Measurements from ENCODE around the gene TMEM138.

The TMEM138 gene

DNA sequence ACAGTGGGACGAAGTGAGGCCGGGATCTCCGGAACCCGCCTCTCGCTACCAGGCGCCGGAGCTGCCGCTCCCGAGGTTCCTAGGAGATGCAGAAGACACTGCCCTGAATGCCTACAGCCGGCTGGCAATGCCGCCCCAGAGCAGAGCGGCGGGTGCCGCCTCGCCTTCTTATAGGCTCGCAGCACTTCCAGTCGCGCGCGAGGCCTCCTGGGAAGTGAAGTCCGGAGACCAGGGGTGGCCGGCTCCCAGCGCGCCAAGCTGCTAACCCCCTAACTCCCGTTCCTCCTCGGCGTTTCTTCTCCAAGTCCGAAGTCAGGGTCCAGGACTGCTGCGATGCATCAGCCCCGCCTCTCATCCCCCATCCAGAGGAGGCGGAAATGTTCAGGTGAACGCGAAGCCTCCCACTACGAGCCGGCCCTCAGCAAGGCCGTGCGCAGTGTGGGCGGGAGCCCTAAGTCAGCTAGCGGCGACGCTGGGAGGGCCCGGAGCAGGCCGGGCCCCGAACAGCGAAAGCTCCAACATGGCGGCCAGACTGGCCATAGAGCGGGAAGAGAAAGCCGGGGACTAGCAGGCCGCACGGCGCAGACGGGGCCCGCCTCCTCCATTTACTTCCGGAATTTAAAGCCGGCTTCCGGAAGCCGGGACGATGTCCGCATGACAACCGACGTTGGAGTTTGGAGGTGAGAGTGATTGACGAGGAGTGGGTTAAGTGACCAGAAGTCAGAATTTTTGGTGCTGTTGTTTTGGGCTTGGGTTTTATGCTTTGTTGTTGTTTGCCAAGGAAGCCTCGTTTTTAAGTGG, at the start of gene TMEM138, which contains the start of gene CYB561A3:
Gene TMEM138 (plus strand): TSS at position 634 of the 801 bp plus-strand sequence. CDS start 2,017 bp downstream, outside the sequence.
Gene CYB561A3 (minus strand): TSS at position 142 of the 801 bp plus-strand sequence. CDS start 5,169 bp downstream, outside the sequence.
- Mint-ChIP-seq H3K27me3 (no peaks in the 10 kb centered on the region), H3K36me3 (ENCODE audit: insufficient read depth) (peaks cover 36% of the 10 kb centered on the region), H3K4me1 (peaks cover 24% of the 10 kb centered on the region), H3K9me3 (no peaks in the 10 kb centered on the region), H3K4me3 (peak within 1 kb of the TSS; percentile 96), H3K27ac (ENCODE audit: low read depth) (peak within 1 kb of the TSS; percentile 99)
- ATAC-seq (replicated peaks; ENCODE audit: extremely low read depth, poor library complexity, severe bottlenecking) (peak; percentile 89), DNase-seq (ENCODE audit: low spot score in 2 of 2) (peak; percentile 73 to 74)

DNA sequence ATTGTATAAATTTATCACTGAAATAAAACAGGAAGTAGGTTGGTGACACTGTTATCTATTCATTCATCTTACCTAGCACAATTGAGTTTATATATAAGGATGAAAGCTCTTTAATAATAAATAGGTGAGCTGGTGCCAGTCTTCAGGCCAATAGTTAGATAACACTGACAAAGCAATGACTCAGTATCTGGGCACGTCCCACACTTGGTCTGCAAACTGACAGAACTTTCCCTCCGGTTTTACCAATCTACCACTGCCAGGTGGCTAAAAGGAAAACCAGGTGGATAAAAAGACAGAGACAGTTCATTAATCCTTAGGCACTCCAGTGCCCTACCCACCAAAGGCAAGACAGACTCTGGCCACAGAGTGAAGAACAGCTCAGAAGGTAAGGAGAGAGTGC, 46.9 kb upstream of the TMEM138 start:
- no peaks in the 10 kb centered on the region for H3K9me3 Mint-ChIP-seq
- H3K4me3 Mint-ChIP-seq, result no peak overlapping the region
- no peaks in the 10 kb centered on the region for H3K27me3 Mint-ChIP-seq
- DNase-seq (ENCODE audit: low spot score in 2 of 2) (no peak), ATAC-seq (replicated peaks; ENCODE audit: extremely low read depth, poor library complexity, severe bottlenecking) (no peak)
- peaks cover 65% of the 10 kb centered on the region for H3K36me3 Mint-ChIP-seq (ENCODE audit: insufficient read depth)
- H3K27ac Mint-ChIP-seq (ENCODE audit: low read depth), result no peak overlapping the region
- H3K4me1 Mint-ChIP-seq, result no peaks in the 10 kb centered on the region

DNA sequence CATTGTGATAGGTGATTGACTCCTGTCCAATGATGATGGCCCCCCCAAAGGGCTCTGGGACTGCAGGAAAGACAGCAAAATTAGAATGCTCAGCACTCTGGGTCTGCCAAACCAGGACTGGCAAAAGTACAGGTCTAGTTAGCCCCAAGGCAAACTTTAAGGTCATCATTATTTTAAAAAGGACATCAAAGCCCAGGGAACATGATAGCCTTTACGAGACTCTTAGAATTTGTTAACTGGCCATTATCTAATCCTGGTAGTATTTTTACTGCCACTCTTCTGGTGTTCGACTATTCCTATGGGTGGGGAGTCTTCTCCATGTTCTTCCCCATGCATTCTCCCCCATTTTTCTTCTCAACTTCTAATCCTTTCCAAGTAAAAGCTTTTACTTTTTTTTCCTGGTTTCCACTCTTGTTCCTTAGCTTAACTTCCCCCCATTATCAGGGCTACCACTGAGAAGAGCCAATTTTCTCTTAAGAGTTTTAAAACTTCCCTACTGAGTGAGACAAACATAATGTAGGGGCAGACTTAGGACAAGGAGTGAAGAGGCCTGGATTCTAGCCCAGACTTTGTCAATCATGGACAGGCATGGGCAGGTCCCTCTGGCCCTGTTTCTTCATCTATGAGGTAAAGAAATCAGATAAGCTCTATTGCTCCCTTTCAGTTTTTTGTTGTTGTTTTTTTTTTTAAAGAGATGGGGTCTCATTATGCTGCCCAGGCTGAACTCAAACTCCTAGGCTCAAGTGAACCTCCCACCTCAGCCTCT, 36.3 kb upstream of the TMEM138 start:
- Mint-ChIP-seq H3K9me3 (no peaks in the 10 kb centered on the region), H3K4me3 (no peak overlapping the region), H3K36me3 (ENCODE audit: insufficient read depth) (peaks cover 79% of the 10 kb centered on the region), H3K27me3 (no peaks in the 10 kb centered on the region), H3K4me1 (peaks cover 23% of the 10 kb centered on the region), H3K27ac (ENCODE audit: low read depth) (peak overlapping the region; percentile 81)
- ATAC-seq (replicated peaks; ENCODE audit: extremely low read depth, poor library complexity, severe bottlenecking) (no peak), DNase-seq (ENCODE audit: low spot score in 2 of 2) (no peak)

DNA sequence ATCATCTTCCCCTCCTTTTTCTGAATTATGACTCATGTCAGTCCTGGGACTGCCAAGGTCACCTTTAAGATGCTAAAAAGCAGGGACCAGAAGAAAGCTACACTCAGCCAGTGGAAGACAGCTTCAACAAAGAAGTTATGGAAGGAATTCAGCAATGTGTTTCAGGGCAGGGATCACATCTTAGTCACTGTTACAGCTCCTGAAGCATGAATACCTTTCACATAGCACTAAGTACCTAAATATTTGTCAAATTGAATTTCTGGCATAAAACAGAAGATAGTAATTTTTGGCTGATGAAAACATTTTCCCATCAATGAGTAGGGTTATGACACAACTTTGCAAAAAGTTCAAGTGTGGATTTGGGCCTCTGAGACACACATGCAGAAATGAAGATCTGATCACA, 34.5 kb upstream of the TMEM138 start:
- DNase-seq (ENCODE audit: low spot score in 2 of 2) (no peak), ATAC-seq (replicated peaks; ENCODE audit: extremely low read depth, poor library complexity, severe bottlenecking) (no peak)
- H3K9me3 Mint-ChIP-seq, result no peaks in the 10 kb centered on the region
- H3K27ac Mint-ChIP-seq (ENCODE audit: low read depth), result no peak overlapping the region
- peaks cover 41% of the 10 kb centered on the region for H3K4me1 Mint-ChIP-seq
- H3K27me3 Mint-ChIP-seq, result no peaks in the 10 kb centered on the region
- H3K36me3 Mint-ChIP-seq (ENCODE audit: insufficient read depth), result peaks cover 64% of the 10 kb centered on the region
- H3K4me3 Mint-ChIP-seq, result no peak overlapping the region

DNA sequence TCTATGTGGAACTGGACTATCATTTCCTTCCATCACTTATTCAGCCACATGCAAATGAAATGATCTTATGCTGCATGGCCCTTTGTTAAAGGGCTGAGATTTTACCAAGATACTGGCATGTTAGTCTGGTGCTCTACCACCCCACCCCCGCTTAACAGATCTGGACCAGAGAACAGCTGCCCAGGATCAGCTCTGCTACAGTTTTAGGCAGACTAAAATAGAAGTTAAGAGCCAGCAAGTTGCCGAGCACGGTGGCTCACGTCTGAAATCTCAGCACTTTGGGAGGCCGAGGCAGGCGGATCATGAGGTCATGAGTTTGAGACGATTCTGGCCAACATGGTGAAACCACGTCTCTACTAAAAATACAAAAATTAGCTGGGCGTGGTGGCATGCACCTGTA, 33.8 kb upstream of the TMEM138 start:
- no peaks in the 10 kb centered on the region for H3K27me3 Mint-ChIP-seq
- peaks cover 64% of the 10 kb centered on the region for H3K36me3 Mint-ChIP-seq (ENCODE audit: insufficient read depth)
- H3K27ac Mint-ChIP-seq (ENCODE audit: low read depth), result no peak overlapping the region
- no peak for ATAC-seq (replicated peaks; ENCODE audit: extremely low read depth, poor library complexity, severe bottlenecking)
- peaks cover 47% of the 10 kb centered on the region for H3K4me1 Mint-ChIP-seq
- no peak for DNase-seq (ENCODE audit: low spot score in 2 of 2)
- no peak overlapping the region for H3K4me3 Mint-ChIP-seq
- H3K9me3 Mint-ChIP-seq, result no peaks in the 10 kb centered on the region

DNA sequence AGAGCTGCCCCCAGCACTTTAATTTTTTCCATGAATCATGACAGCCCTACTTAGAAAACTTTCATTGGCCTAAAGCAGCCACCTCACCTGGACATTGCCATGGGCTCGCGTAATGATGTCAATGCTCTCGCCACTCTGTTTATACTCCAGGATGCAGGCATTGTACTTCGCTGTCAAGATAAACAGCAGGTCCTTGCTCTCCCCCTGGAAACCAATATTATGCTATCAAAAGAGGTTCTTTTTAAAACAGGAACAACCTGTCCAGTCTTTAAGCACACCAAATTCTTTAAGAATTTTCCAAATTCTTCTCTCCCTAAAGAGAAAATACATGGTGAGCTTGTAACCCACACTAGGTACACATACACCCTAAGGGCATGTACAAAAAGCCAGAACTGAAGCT, 32.3 kb upstream of the TMEM138 start:
- ATAC-seq (replicated peaks; ENCODE audit: extremely low read depth, poor library complexity, severe bottlenecking) (no peak), DNase-seq (ENCODE audit: low spot score in 2 of 2) (no peak)
- Mint-ChIP-seq H3K4me1 (peaks cover 52% of the 10 kb centered on the region), H3K9me3 (no peaks in the 10 kb centered on the region), H3K4me3 (no peak overlapping the region), H3K27me3 (no peaks in the 10 kb centered on the region), H3K36me3 (ENCODE audit: insufficient read depth) (peaks cover 59% of the 10 kb centered on the region), H3K27ac (ENCODE audit: low read depth) (no peak overlapping the region)

DNA sequence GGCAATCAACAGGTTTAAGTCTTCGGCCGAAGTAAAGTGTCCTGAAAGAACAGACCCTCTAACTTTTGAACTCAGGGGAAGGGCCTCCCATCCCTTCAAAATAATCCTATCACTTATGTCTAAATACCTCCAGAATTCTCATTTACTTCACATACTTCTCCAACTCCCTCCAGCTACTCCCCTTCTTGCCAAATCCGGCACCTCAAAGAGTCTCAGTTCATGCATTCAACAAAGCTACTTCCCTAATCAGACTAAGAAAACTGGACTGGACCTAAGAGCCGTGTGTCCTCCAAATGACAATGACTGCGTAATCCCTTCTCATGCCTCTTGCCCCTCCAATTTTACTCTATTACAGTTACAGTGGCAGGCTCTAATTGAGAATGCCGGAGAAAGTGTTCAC, 30.5 kb upstream of the TMEM138 start:
- Mint-ChIP-seq H3K27me3 (no peaks in the 10 kb centered on the region), H3K9me3 (no peaks in the 10 kb centered on the region), H3K4me1 (peaks cover 42% of the 10 kb centered on the region), H3K27ac (ENCODE audit: low read depth) (peak overlapping the region; percentile 92), H3K4me3 (peak overlapping the region; percentile 92), H3K36me3 (ENCODE audit: insufficient read depth) (peaks cover 48% of the 10 kb centered on the region)
- no peak for DNase-seq (ENCODE audit: low spot score in 2 of 2)
- no peak for ATAC-seq (replicated peaks; ENCODE audit: extremely low read depth, poor library complexity, severe bottlenecking)

DNA sequence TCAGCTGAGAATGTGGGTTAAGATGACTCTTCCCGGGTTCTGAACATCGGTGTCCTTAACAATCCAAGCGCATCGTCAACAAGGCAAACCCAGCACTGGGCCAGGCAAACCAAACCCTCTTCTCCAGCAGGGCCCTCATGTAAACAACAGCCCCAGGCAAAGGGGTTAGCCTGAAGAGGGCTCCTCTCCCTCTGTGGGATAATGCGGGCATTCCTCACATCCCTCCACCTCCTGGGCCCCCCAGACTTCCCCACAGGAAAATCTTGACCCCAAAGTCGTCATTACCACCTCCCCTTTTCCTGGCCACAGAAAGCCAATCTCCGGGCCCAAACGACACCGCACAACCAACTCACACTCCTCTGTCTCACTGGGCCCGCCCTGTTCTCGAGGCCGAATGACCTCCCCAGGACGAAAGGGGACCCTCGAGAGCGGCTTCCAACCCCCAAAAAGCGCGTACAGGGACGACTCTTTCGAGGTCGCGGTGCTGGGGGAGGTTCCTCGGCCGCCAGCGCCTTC, 29.8 kb upstream of the TMEM138 start:
- ATAC-seq (replicated peaks; ENCODE audit: extremely low read depth, poor library complexity, severe bottlenecking), result peak; percentile 1
- Mint-ChIP-seq H3K27ac (ENCODE audit: low read depth) (peak overlapping the region; percentile 92), H3K9me3 (no peaks in the 10 kb centered on the region), H3K36me3 (ENCODE audit: insufficient read depth) (peaks cover 43% of the 10 kb centered on the region), H3K4me1 (peaks cover 48% of the 10 kb centered on the region), H3K4me3 (peak overlapping the region; percentile 92), H3K27me3 (no peaks in the 10 kb centered on the region)
- DNase-seq (ENCODE audit: low spot score in 2 of 2), result no peak

DNA sequence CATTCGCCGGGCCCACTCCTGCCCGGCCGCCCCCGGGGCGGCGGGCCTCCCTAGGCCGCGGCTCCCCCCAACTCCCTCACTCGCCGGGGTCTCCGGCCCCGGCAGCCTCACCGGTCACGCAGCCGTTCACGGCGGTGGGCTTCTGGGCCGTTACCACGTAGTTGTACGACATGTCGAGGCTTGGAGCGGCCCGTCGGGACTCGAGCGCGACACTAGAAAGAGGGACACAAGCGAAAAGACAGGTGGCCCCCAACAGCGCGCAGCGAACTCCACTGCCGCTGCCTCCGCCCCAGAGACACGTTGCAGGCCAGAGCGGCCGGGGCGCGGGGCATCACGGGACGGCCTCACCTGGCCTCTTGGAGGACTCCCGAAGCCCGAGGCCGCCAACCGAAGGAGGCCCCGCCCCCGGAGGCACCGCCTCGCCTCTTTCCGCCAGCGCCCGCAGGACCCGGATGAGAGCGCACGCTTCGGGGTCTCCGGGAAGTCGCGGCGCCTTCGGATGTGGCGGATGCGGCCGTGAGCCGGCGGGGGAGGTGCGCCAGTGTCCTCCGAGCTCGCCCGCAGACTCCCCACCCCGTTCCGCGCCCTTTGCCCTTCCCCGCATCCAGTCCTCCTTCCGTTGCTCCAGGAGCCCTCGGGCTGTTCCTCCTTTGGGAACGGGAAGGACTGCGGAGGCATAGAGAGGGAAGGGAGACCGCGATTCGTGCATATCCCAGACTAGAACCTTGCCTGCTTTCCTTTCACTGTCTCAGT, 29.2 kb upstream of the TMEM138 start, which contains the start of the genes DDB1 and TKFC:
Gene DDB1 (minus strand): TSS at position 309 of the 753 bp plus-strand sequence. CDS start 137 bp downstream, at position 172.
Gene TKFC (plus strand): TSS at position 432 of the 753 bp plus-strand sequence. CDS start 1,501 bp downstream, outside the sequence.
- Mint-ChIP-seq H3K9me3 (no peaks in the 10 kb centered on the region), H3K27ac (ENCODE audit: low read depth) (peak within 1 kb of the TSS; percentile 92), H3K27me3 (no peaks in the 10 kb centered on the region), H3K36me3 (ENCODE audit: insufficient read depth) (peaks cover 39% of the 10 kb centered on the region), H3K4me3 (peak within 1 kb of the TSS; percentile 92), H3K4me1 (peaks cover 48% of the 10 kb centered on the region)
- ATAC-seq (replicated peaks; ENCODE audit: extremely low read depth, poor library complexity, severe bottlenecking), result peak; percentile 95
- peak; percentile 91 to 96 for DNase-seq (ENCODE audit: low spot score in 2 of 2)

DNA sequence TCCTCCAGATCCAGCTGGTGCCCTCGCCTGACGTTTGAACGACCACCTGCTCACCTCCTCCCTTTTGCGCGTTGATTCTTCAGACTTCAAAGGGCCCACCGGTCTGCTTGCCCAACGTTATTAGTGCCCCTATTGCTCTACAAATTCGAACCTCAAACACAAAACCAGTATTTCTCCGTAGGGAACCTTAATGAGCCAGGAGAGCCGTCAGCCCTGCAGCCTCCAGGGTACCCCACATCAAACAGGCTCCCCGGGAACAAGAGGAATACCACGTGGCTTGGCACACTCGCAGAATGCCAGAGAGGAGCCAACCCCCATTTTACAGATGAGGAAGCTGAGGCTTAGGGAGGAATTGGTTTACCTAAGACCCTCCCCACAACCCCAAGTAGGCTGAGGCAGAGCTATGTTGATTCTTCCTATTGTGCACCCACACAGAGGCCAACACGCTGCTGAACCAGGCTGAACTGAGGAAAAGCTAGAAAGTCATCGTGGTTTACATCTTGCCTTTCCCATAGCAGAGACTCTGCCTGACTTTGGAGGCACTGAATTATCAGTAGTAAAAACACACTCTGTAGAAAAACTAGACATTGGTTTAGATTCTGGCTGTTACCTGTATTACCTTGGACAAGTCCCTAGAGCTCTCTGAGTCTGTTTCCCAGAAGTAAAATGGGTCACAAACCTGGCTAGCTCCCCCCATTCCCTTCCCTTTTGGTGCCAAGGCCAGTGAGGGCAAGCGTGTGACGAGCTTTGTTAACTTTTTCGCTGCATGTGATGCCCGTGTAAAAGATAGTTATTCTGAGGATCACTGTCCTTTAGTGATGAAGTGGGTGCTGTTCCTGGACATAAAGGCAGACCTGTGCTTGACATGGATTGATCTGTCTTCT, 28.4 kb upstream of the TMEM138 start:
- Mint-ChIP-seq H3K4me3 (peak overlapping the region; percentile 92), H3K9me3 (no peaks in the 10 kb centered on the region), H3K4me1 (peaks cover 47% of the 10 kb centered on the region), H3K27me3 (no peaks in the 10 kb centered on the region), H3K36me3 (ENCODE audit: insufficient read depth) (peaks cover 34% of the 10 kb centered on the region), H3K27ac (ENCODE audit: low read depth) (peak overlapping the region; percentile 92)
- peak in 1 of 2 donors; percentile 24 for DNase-seq (ENCODE audit: low spot score in 2 of 2)
- no peak for ATAC-seq (replicated peaks; ENCODE audit: extremely low read depth, poor library complexity, severe bottlenecking)
